ENCODE results near the gene DLG3. TPM values are rescaled to one million over a fixed set of nuclear protein-coding genes. Genes with fewer than 3 reads are reported as not detected.

The DLG3 gene
- total RNA-seq, 1 experiment from 2014 or later = 71.2 TPM

GRCh38 chrX:70478526-70479245 is 34.1 kb downstream of the DLG3 start:
- H2BK12ac ChIP-seq (ENCODE audit: insufficient read length, low read depth, low read length) = no peak overlapping the region
- no peak overlapping the region for H2BK20ac ChIP-seq (ENCODE audit: low read depth, low read length, poor library complexity, severe bottlenecking)
- peaks cover 2% of the 10 kb centered on the region; the same call in 1 of the 2 replicates for H3K79me2 ChIP-seq (ENCODE audit: insufficient read depth, low read length)
- DNase-seq = no peak
- H3K27me3 Mint-ChIP-seq (ENCODE audit: low read depth) = no peaks in the 10 kb centered on the region
- peak overlapping the region; percentile 46 for H3K27ac ChIP-seq (ENCODE audit: insufficient read length, low read depth, low read length)
- H3K36me3 Mint-ChIP-seq (ENCODE audit: insufficient read depth in 1 of 3, low read depth in 3 of 3) = peaks cover 15 to 37% (median 26%) of the 10 kb centered on the region in 3 experiments
- H3K4me2 ChIP-seq (ENCODE audit: insufficient read depth, insufficient read length, low read length) = no peak overlapping the region
- no peak overlapping the region for H2BK15ac ChIP-seq (ENCODE audit: low read depth, low read length)
- H4K8ac ChIP-seq (replicated peaks; ENCODE audit: insufficient read length, low read depth, low read length) = no peak overlapping the region
- no CpG with 5 or more reads among the region's 10 CpGs for WGBS (ENCODE audit: extremely low coverage, insufficient read length, low lambda C conversion rate)
- H3K4me1 ChIP-seq (ENCODE audit: insufficient read depth, low read length) = peaks cover 14% of the 10 kb centered on the region; the same call in 1 of the 2 replicates
- H2BK5ac ChIP-seq (ENCODE audit: insufficient read length, low read length) = no peak overlapping the region
- H3K9ac ChIP-seq (ENCODE audit: extremely low read depth, insufficient read length, low read length) = no peak overlapping the region
- peak overlapping the region in 1 of 2 experiments; percentile 42; a peak in 2 of 5 replicates for H3K4me3 Mint-ChIP-seq
- H4K91ac ChIP-seq (ENCODE audit: insufficient read length, low read depth, low read length) = no peak overlapping the region
- TF ChIP-seq CTCF (conservative IDR thresholded peaks at IDR 0.05) = no peak
- H2AFZ ChIP-seq (ENCODE audit: low read length) = no peak overlapping the region
- peaks cover 6% of the 10 kb centered on the region for H3K79me1 ChIP-seq (ENCODE audit: insufficient read depth, low read depth, low read length, poor library complexity, severe bottlenecking)
- H3T11ph ChIP-seq (ENCODE audit: low read length) = no peak overlapping the region
- H3K23ac ChIP-seq (ENCODE audit: insufficient read length, low read depth, low read length) = no peak overlapping the region
- no peak overlapping the region for H2AK5ac ChIP-seq (ENCODE audit: insufficient read length, low read length)
- no peak overlapping the region for H3K56ac ChIP-seq (ENCODE audit: insufficient read length, low read depth, low read length)
- no peaks in the 10 kb centered on the region for H4K20me1 ChIP-seq (ENCODE audit: control insufficient read depth, insufficient read depth, insufficient read length)
- H3K4ac ChIP-seq (ENCODE audit: low read depth, low read length) = no peak overlapping the region
- H4K5ac ChIP-seq (ENCODE audit: insufficient read length, low read depth, low read length) = no peak overlapping the region
- no peaks in the 10 kb centered on the region for H3K27me3 ChIP-seq (ENCODE audit: insufficient read depth, low read length)
- H3K9me3 ChIP-seq (ENCODE audit: control insufficient read depth, low read depth, low read length) = peaks cover 28% of the 10 kb centered on the region
- H3K4me1 Mint-ChIP-seq = peaks cover 75 to 84% of the 10 kb centered on the region in 2 experiments
- no peak overlapping the region for H3K18ac ChIP-seq (ENCODE audit: insufficient read length, low read depth, low read length)
- peak overlapping the region in 1 of 3 experiments; percentile 91; a peak in 2 of 7 replicates for H3K27ac Mint-ChIP-seq
- no peak overlapping the region for H2BK120ac ChIP-seq (ENCODE audit: low read depth, low read length, poor library complexity, severe bottlenecking)
- no peaks in the 10 kb centered on the region for H3K23me2 ChIP-seq (ENCODE audit: insufficient read length, low read depth, low read length, poor library complexity, severe bottlenecking)
- H3K9me3 Mint-ChIP-seq = peaks cover 59 to 70% of the 10 kb centered on the region in 2 experiments
- H3K14ac ChIP-seq (ENCODE audit: insufficient read depth, low read length) = no peak overlapping the region

Measured in H9 (cell line).